DOHH2 (cell line): ENCODE results near the gene TMEM203.

Experiments used
- H3F3A ChIP-seq: fragments of 200-600 bp; sonication (generic), shearing (Covaris generic); 2 replicates; pipeline ENCODE4 v1.6.0; 2016; ENCODE audit warnings: antibody characterized with exemption, mild to moderate bottlenecking; ENCODE audit not compliant: control insufficient read depth, insufficient read depth
- H3K27ac ChIP-seq: fragments of 200-600 bp; sonication (generic); 2 replicates; pipeline ENCODE4 v1.5.1; 2014; ENCODE audit warnings: low read depth, mild to moderate bottlenecking, low read length, moderate library complexity
- H3K27me3 ChIP-seq: fragments of 200-600 bp; sonication (generic); 2 replicates; pipeline ENCODE4 v1.6.1; 2014; ENCODE audit warnings: mild to moderate bottlenecking, low read length, mixed read lengths; ENCODE audit not compliant: control insufficient read depth
- H3K36me3 ChIP-seq: fragments of 200-600 bp; sonication (generic); 2 replicates; pipeline ENCODE4 v1.6.1; 2014; ENCODE audit warnings: mild to moderate bottlenecking, low read length, moderate library complexity, mixed read lengths; ENCODE audit not compliant: control insufficient read depth
- H3K4me1 ChIP-seq: fragments of 200-600 bp; sonication (generic); 2 replicates; pipeline ENCODE4 v1.6.1; 2014; ENCODE audit warnings: mild to moderate bottlenecking, low read length, mixed read lengths; ENCODE audit not compliant: control insufficient read depth
- H3K4me2 ChIP-seq: fragments of 200-600 bp; sonication (generic); 2 replicates; pipeline ENCODE4 v1.6.0; 2014; ENCODE audit warnings: mild to moderate bottlenecking, low read length, moderate library complexity
- H3K4me3 ChIP-seq: fragments of 200-600 bp; sonication (generic); 2 replicates; pipeline ENCODE4 v1.5.1; 2014; ENCODE audit warnings: mild to moderate bottlenecking, low read length, mixed read lengths
- H3K79me2 ChIP-seq: fragments of 200-600 bp; sonication (generic); 2 replicates; pipeline ENCODE4 v1.6.1; 2014; ENCODE audit warnings: mild to moderate bottlenecking, low read length, mixed read lengths; ENCODE audit not compliant: control insufficient read depth
- H3K9me2 ChIP-seq: fragments of 200-600 bp; sonication (generic); replicated peaks from 2 replicates; pipeline ENCODE4 v1.6.1; 2014; ENCODE audit warnings: mild to moderate bottlenecking, low read length, mixed read lengths; ENCODE audit not compliant: control insufficient read depth
- H3K9me3 ChIP-seq: fragments of 200-600 bp; sonication (generic); 2 replicates; pipeline ENCODE4 v1.6.1; 2014; ENCODE audit warnings: antibody characterized with exemption, low read length, mixed read lengths; ENCODE audit not compliant: control insufficient read depth, insufficient read depth
- H4K20me1 ChIP-seq: fragments of 200-600 bp; sonication (generic); 2 replicates; pipeline ENCODE4 v1.6.0; 2014; ENCODE audit warnings: low read depth, mild to moderate bottlenecking, antibody characterized with exemption, low read length, moderate library complexity; ENCODE audit not compliant: control insufficient read depth, insufficient read depth
- CTCF ChIP-seq: fragments of 200-600 bp; sonication (generic); IDR thresholded peaks from one replicate; pipeline ENCODE4 v1.5.1; 2014; ENCODE audit warnings: antibody characterized with exemption, mild to moderate bottlenecking, low read depth, low read length; ENCODE audit not compliant: poor library complexity, severe bottlenecking
- EZH2phosphoT487 ChIP-seq: fragments of 200-600 bp; sonication (generic); IDR thresholded peaks from 2 replicates; pipeline ENCODE4 v1.6.1; 2017; ENCODE audit warnings: borderline replicate concordance, mild to moderate bottlenecking, antibody characterized with exemption, low read length, moderate library complexity, mixed read lengths

TMEM203 gene

GRCh38 chr9:137165250-137165836 lies 40.1 kb downstream of the TMEM203 start:
- H3K79me2 ChIP-seq: no peaks in the 10 kb centered on the region
- H3K27ac ChIP-seq: no peak overlapping the region
- H3K4me1 ChIP-seq: peaks cover 11% of the 10 kb centered on the region
- H3K4me3 ChIP-seq: no peak overlapping the region
- TF ChIP-seq EZH2phosphoT487 (no peak), CTCF (no peak)
- no peak overlapping the region for H3K4me2 ChIP-seq
- H4K20me1 ChIP-seq: no peaks in the 10 kb centered on the region
- H3K27me3 ChIP-seq: peaks cover 42% of the 10 kb centered on the region
- no peaks in the 10 kb centered on the region for H3K36me3 ChIP-seq
- no peaks in the 10 kb centered on the region for H3K9me2 ChIP-seq
- H3K9me3 ChIP-seq: no peaks in the 10 kb centered on the region
- H3F3A ChIP-seq: no peaks in the 10 kb centered on the region

- peaks cover 17% of the 10 kb centered on the region for H3K4me1 ChIP-seq
- no peaks in the 10 kb centered on the region for H3K36me3 ChIP-seq
- no peak overlapping the region for H3K4me2 ChIP-seq
- peaks cover 35% of the 10 kb centered on the region for H3K27me3 ChIP-seq
- H3F3A ChIP-seq: no peaks in the 10 kb centered on the region
- TF ChIP-seq CTCF (no peak), EZH2phosphoT487 (no peak)
- no peaks in the 10 kb centered on the region for H4K20me1 ChIP-seq
- H3K9me2 ChIP-seq: no peaks in the 10 kb centered on the region
- no peak overlapping the region for H3K4me3 ChIP-seq
- H3K79me2 ChIP-seq: no peaks in the 10 kb centered on the region
- H3K27ac ChIP-seq: no peak overlapping the region
- no peaks in the 10 kb centered on the region for H3K9me3 ChIP-seq
These were observed 40.8 kb downstream of the TMEM203 start for GRCh38 chr9:137164370-137165249.

GRCh38 chr9:137163805-137164204 lies 41.6 kb downstream of the TMEM203 start:
- Histone ChIP-seq H3K4me3 (no peak overlapping the region), H3F3A (no peaks in the 10 kb centered on the region), H3K4me1 (peaks cover 17% of the 10 kb centered on the region), H3K36me3 (no peaks in the 10 kb centered on the region), H3K4me2 (no peak overlapping the region), H3K9me2 (no peaks in the 10 kb centered on the region), H3K79me2 (no peaks in the 10 kb centered on the region), H4K20me1 (no peaks in the 10 kb centered on the region), H3K27ac (no peak overlapping the region), H3K9me3 (no peaks in the 10 kb centered on the region), H3K27me3 (peaks cover 33% of the 10 kb centered on the region)
- no peak for TF ChIP-seq EZH2phosphoT487
- TF ChIP-seq CTCF: no peak
